PFSK-1 (cell line): ENCODE data around the gene ACOT12.

Experiments
- FOXP2 ChIP-seq: optimal IDR thresholded peaks from 2 replicates; pipeline ENCODE3; 2011; ENCODE audit warnings: borderline replicate concordance, control low read depth, inconsistent platforms; ENCODE audit not compliant: insufficient read depth; ENCODE audit errors: extremely low read length, extremely low read depth
- POLR2AphosphoS5 ChIP-seq: IDR thresholded peaks from 2 replicates; pipeline ENCODE4 v1.6.1; 2012; ENCODE audit warnings: low read depth, mild to moderate bottlenecking, control low read depth, low read length, moderate library complexity
- REST ChIP-seq, 2 experiments: IDR thresholded peaks; 2 replicates each; pipeline versions ENCODE4 v1.6.1 to v1.8.0; 2011 to 2012; ENCODE audit warnings: low read depth in 2 of 2, low read length in 2 of 2, control low read depth in 1 of 2, inconsistent platforms in 1 of 2, mild to moderate bottlenecking in 1 of 2, moderate library complexity in 1 of 2; ENCODE audit not compliant: insufficient read depth in 1 of 2
- SIN3A ChIP-seq: IDR thresholded peaks from 2 replicates; pipeline ENCODE4 v1.6.1; 2012; ENCODE audit warnings: mild to moderate bottlenecking, low read length, moderate library complexity, borderline replicate concordance; ENCODE audit not compliant: insufficient read depth
- TAF1 ChIP-seq: IDR thresholded peaks from 2 replicates; pipeline ENCODE4 v1.6.1; 2012; ENCODE audit warnings: low read length, control low read depth, borderline replicate concordance; ENCODE audit not compliant: insufficient read depth

The ACOT12 gene

GRCh38 chr5:81397176-81397575, 3.2 kb upstream of the ACOT12 start:
- TF ChIP-seq SIN3A (no peak), REST (IDR thresholded peaks at IDR 0.05; ENCODE audit: insufficient read depth in 1 of 2, low read depth in 2 of 2, low read length in 2 of 2) (no peak), TAF1 (no peak), FOXP2 (no peak), POLR2AphosphoS5 (no peak)

- TF ChIP-seq FOXP2: no peak
- TF ChIP-seq REST (IDR thresholded peaks at IDR 0.05; ENCODE audit: insufficient read depth in 1 of 2, low read depth in 2 of 2, low read length in 2 of 2): no peak
- TF ChIP-seq POLR2AphosphoS5: no peak
- TF ChIP-seq TAF1: no peak
- TF ChIP-seq SIN3A: no peak
These were observed 1.3 kb upstream of the ACOT12 start for GRCh38 chr5:81395262-81395661.

- TF ChIP-seq TAF1: no peak
- no peak for TF ChIP-seq SIN3A
- no peak for TF ChIP-seq POLR2AphosphoS5
- TF ChIP-seq REST (IDR thresholded peaks at IDR 0.05; ENCODE audit: insufficient read depth in 1 of 2, low read depth in 2 of 2, low read length in 2 of 2): no peak
- no peak for TF ChIP-seq FOXP2
These were observed 528 bp downstream of the ACOT12 start for GRCh38 chr5:81393430-81393782.

- TF ChIP-seq TAF1: no peak
- no peak for TF ChIP-seq FOXP2
- TF ChIP-seq POLR2AphosphoS5: no peak
- no peak for TF ChIP-seq REST (IDR thresholded peaks at IDR 0.05; ENCODE audit: insufficient read depth in 1 of 2, low read depth in 2 of 2, low read length in 2 of 2)
- no peak for TF ChIP-seq SIN3A
These were observed 4.9 kb downstream of the ACOT12 start for GRCh38 chr5:81389025-81389424.

- TF ChIP-seq FOXP2: no peak
- no peak for TF ChIP-seq SIN3A
- no peak for TF ChIP-seq REST (IDR thresholded peaks at IDR 0.05; ENCODE audit: insufficient read depth in 1 of 2, low read depth in 2 of 2, low read length in 2 of 2)
- TF ChIP-seq POLR2AphosphoS5: no peak
- no peak for TF ChIP-seq TAF1
These were observed 5.8 kb downstream of the ACOT12 start for GRCh38 chr5:81388169-81388568.
